Stomach (tissue), 9 donors: ENCODE measurements around the gene PRKG2. TPM values are rescaled to one million over a fixed set of nuclear protein-coding genes. Genes with fewer than 3 reads are reported as not detected.

ENCODE experiments used
- DNase-seq, 2 donors: peaks; one replicate each; pipeline versions ENCODE4 v3.0.0 to v3.0.0-alpha.2; 2013 to 2019
- H3K27ac ChIP-seq, 5 donors: fragments of 200-600 bp in 4 of 5; sonication (generic) in 4 of 5; one replicate each; pipeline ENCODE4 v1.5.1; 2013 to 2019; ENCODE audit warnings: mild to moderate bottlenecking in 1 of 5, moderate library complexity in 1 of 5
- H3K27me3 ChIP-seq, 3 donors: fragments of 200-600 bp; sonication (generic); one replicate each; pipeline ENCODE4 v1.5.1; 2017 to 2019; ENCODE audit warnings: mixed run types in 1 of 3
- H3K36me3 ChIP-seq, 4 donors: fragments of 200-600 bp; sonication (generic); 1 replicate in 3 of 4; 2 replicates in 1 of 4; pipeline ENCODE4 v1.5.1; 2016 to 2019
- H3K4me1 ChIP-seq, 4 donors: fragments of 200-600 bp; sonication (generic); one replicate each; pipeline ENCODE4 v1.5.1; 2016 to 2019
- H3K4me3 ChIP-seq, 4 donors: fragments of 200-600 bp; sonication (generic) in 3 of 4; one replicate each; pipeline ENCODE4 v1.5.1; 2016 to 2019; ENCODE audit warnings: mild to moderate bottlenecking in 1 of 4
- H3K9me3 ChIP-seq, 4 donors: fragments of 200-600 bp; sonication (generic); one replicate each; pipeline ENCODE4 v1.5.1; 2016 to 2019
- EP300 ChIP-seq: sonication (generic); formaldehyde crosslinking; IDR thresholded peaks from one replicate; pipeline ENCODE4 v1.6.1; 2017; ENCODE audit warnings: antibody characterized with exemption
- POLR2A ChIP-seq, 4 donors: fragments of 450-650 bp; IDR thresholded peaks; one replicate each; pipeline ENCODE4 v1.6.1; 2016; ENCODE audit warnings: antibody characterized with exemption in 4 of 4, control low read depth in 2 of 4, mild to moderate bottlenecking in 1 of 4, moderate library complexity in 1 of 4
- POLR2AphosphoS5 ChIP-seq, 3 donors: sonication (generic); formaldehyde crosslinking; IDR thresholded peaks; one replicate each; pipeline ENCODE4 v1.6.1; 2016; ENCODE audit warnings: antibody characterized with exemption in 3 of 3
- WGBS, 5 donors: extraction: QIAGEN DNeasy Blood & Tissue Kit in 3 of 5; methylation state at CpG; one replicate each; pipeline versions ENCODE4 v1.1.5 to v1.1.7; 2013 to 2018; 5-methylcytosine and 5-hydroxymethylcytosine counted together
- intact Hi-C: fragments of 100-400 bp; cut with DNase I; formaldehyde crosslinking; loops from one replicate; pipeline ENCODE4 v1.15.1; 2023; ENCODE audit warnings: low total_unique reads
- polyA plus RNA-seq, 3 donors: library from polyadenylated mRNA; stranded (reverse); fragments of 200-250 nt; gene quantifications; one replicate each; pipeline ENCODE4 v1.2.3, GENCODE V29; 2013
- total RNA-seq, 5 donors: library from RNA; depleted of rRNA; stranded (reverse); fragments of >200 nt; gene quantifications; one replicate each; pipeline versions ENCODE4 v1.1.0 to v1.2.3, GENCODE V29; 2014 to 2016
- TF ChIP-seq, protein P1 (sequence below), 7 experiments: fragments of 450-650 bp in 4 of 7; fragments of 200-600 bp in 3 of 7; sonication (generic) in 3 of 7; IDR thresholded peaks; one replicate each; pipeline ENCODE4 v1.5.1; 2016 to 2019; ENCODE audit warnings: antibody characterized with exemption in 7 of 7, control low read depth in 2 of 7, mild to moderate bottlenecking in 1 of 7
- donor health status: healthy with polysubstance abuse.
- donor health status: Bipolar disorder and iron deficiency.
- donor health status: healthy.

The PRKG2 gene
- total and polyA plus RNA-seq, 8 donors: 0.19 to 2.9 (median 0.58) TPM; not detected in 3

DNA sequence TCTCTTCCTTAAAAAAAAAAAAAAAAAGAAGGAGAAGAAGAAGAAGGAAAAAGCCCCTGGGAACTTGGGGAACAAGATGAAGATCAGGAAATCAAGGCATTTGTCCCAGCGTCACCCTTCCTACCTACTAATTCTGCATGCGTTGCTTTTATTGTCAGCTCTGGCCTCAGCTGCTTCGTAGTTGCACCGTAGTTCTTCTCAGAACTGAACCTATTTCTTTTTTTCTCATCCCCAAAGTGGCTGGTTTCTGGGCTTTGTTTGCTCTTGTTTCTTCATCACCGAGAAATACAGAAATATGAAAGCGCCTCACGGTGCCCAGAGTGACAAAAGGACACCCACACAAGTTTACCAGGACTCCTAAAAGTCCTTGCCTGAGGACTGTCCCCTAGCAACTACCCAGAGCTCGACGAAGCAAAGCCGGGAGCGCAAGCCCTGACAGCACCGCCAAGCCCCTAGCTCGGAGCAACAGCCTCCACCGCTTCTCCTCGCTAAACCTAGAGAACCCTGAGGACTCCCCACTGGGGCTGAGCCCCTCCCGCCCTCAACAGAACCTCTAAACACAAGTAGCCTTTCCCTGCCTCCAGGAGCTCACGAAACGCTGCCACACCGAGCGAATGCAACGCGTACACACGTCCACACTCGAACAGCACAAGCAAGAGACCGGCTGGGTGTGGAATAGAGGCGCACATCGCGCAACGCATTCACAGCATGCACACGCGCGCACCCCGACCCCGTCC, 710 bp downstream of the PRKG2 start:
- Histone ChIP-seq H3K27me3 (peaks cover 10 to 69% (median 28%) of the 10 kb centered on the region in 3 donors), H3K4me1 (peaks cover 0 to 21% (median 14%) of the 10 kb centered on the region in 4 donors), H3K4me3 (peak overlapping the region; percentile 36 to 53 (median 46)), H3K36me3 (no peaks in the 10 kb centered on the region), H3K27ac (no peak overlapping the region), H3K9me3 (peaks cover 0 to 9% (median 0%) of the 10 kb centered on the region in 4 donors)
- TF ChIP-seq, protein P1, sequence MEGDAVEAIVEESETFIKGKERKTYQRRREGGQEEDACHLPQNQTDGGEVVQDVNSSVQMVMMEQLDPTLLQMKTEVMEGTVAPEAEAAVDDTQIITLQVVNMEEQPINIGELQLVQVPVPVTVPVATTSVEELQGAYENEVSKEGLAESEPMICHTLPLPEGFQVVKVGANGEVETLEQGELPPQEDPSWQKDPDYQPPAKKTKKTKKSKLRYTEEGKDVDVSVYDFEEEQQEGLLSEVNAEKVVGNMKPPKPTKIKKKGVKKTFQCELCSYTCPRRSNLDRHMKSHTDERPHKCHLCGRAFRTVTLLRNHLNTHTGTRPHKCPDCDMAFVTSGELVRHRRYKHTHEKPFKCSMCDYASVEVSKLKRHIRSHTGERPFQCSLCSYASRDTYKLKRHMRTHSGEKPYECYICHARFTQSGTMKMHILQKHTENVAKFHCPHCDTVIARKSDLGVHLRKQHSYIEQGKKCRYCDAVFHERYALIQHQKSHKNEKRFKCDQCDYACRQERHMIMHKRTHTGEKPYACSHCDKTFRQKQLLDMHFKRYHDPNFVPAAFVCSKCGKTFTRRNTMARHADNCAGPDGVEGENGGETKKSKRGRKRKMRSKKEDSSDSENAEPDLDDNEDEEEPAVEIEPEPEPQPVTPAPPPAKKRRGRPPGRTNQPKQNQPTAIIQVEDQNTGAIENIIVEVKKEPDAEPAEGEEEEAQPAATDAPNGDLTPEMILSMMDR (IDR thresholded peaks at IDR 0.05): no peak
- no peak for TF ChIP-seq POLR2AphosphoS5 (IDR thresholded peaks at IDR 0.05)
- no peak for TF ChIP-seq EP300
- no peak for TF ChIP-seq POLR2A (IDR thresholded peaks at IDR 0.05)
- WGBS, 5 donors: 7 to 20% (median 9%) methylated on average over 9 to 34 of the region's 34 CpGs
- intact Hi-C loops: no loop called here
- peak in 1 of 2 donors; percentile 46 for DNase-seq

- Histone ChIP-seq H3K4me1 (peaks cover 0 to 21% (median 14%) of the 10 kb centered on the region in 4 donors), H3K27ac (no peak overlapping the region), H3K36me3 (no peaks in the 10 kb centered on the region), H3K27me3 (peaks cover 10 to 68% (median 28%) of the 10 kb centered on the region in 3 donors), H3K9me3 (peaks cover 0 to 9% (median 0%) of the 10 kb centered on the region in 4 donors), H3K4me3 (no peak overlapping the region)
- TF ChIP-seq, protein P1 (IDR thresholded peaks at IDR 0.05): no peak
- TF ChIP-seq EP300 (no peak), POLR2AphosphoS5 (IDR thresholded peaks at IDR 0.05) (no peak), POLR2A (IDR thresholded peaks at IDR 0.05) (no peak)
- intact Hi-C loops: no loop called here
- DNase-seq: no peak
- whole genome bisulfite sequencing, 5 donors: 53 to 80% (median 69%) methylated on average over 6 of the region's 6 CpGs
Observed at GRCh38 chr4:81213671-81214070, 1.4 kb downstream of the PRKG2 start.

- TF ChIP-seq, protein P1 (IDR thresholded peaks at IDR 0.05): no peak
- TF ChIP-seq POLR2A (IDR thresholded peaks at IDR 0.05) (no peak), EP300 (no peak), POLR2AphosphoS5 (IDR thresholded peaks at IDR 0.05) (no peak)
- intact Hi-C loops: no loop called here
- Histone ChIP-seq H3K4me3 (no peak overlapping the region), H3K27ac (no peak overlapping the region), H3K9me3 (peaks cover 0 to 9% (median 0%) of the 10 kb centered on the region in 4 donors), H3K27me3 (peaks cover 10 to 58% (median 28%) of the 10 kb centered on the region in 3 donors), H3K36me3 (no peaks in the 10 kb centered on the region), H3K4me1 (peaks cover 0 to 21% (median 14%) of the 10 kb centered on the region in 4 donors)
- DNase-seq: no peak
- WGBS, 5 donors: 57 to 72% (median 62%) methylated on average over 3 of the region's 3 CpGs
Observed at GRCh38 chr4:81211956-81212355, 3.1 kb downstream of the PRKG2 start.

- Histone ChIP-seq H3K9me3 (peaks cover 0 to 9% (median 0%) of the 10 kb centered on the region in 4 donors), H3K4me1 (no peaks in the 10 kb centered on the region), H3K36me3 (no peaks in the 10 kb centered on the region), H3K27ac (no peak overlapping the region), H3K4me3 (no peak overlapping the region), H3K27me3 (peaks cover 0 to 20% (median 3%) of the 10 kb centered on the region in 3 donors)
- intact Hi-C loops: no loop called here
- 58 to 78% (median 60%) methylated on average over 1 of the region's 1 CpG for WGBS, 5 donors
- DNase-seq: no peak
- TF ChIP-seq, protein P1 (IDR thresholded peaks at IDR 0.05): no peak
- TF ChIP-seq POLR2AphosphoS5 (IDR thresholded peaks at IDR 0.05) (no peak), POLR2A (IDR thresholded peaks at IDR 0.05) (no peak), EP300 (no peak)
Observed at GRCh38 chr4:81207828-81208227, 7.2 kb downstream of the PRKG2 start.
